Heart right ventricle (tissue), 16 donors: ENCODE data around the gene PNPLA6. TPM values are rescaled to one million over a fixed set of nuclear protein-coding genes. Genes with fewer than 3 reads are reported as not detected.
A peak's percentile ranks its signal among the peaks of the same experiment; 100 is the strongest.

ENCODE experiments used
- ATAC-seq, 8 donors: fragments of 200-7000 bp; cut with Tn5 transposase; one replicate each; pipeline ENCODE4 v1.9.1; 2020; ENCODE audit warnings: mild to moderate bottlenecking in 8 of 8, moderate library complexity in 8 of 8, moderate number of reproducible peaks in 1 of 8
- DNase-seq, 2 donors: peaks; one replicate each; pipeline ENCODE4 v3.0.0-alpha.2; 2020
- H3K27ac ChIP-seq, 10 donors: fragments of 200-600 bp; sonication (generic) in 2 of 10; one replicate each; pipeline versions ENCODE4 v1.5.0 to v1.8.0; 2020 to 2022; ENCODE audit warnings: mild to moderate bottlenecking in 3 of 10
- H3K27me3 ChIP-seq, 7 donors: fragments of 200-600 bp; one replicate each; pipeline ENCODE4 v1.8.0; 2021 to 2022; ENCODE audit warnings: mild to moderate bottlenecking in 2 of 7
- H3K36me3 ChIP-seq, 9 donors: fragments of 200-600 bp; sonication (generic) in 1 of 9; one replicate each; pipeline versions ENCODE4 v1.5.0 to v1.8.0; 2020 to 2022; ENCODE audit warnings: mild to moderate bottlenecking in 2 of 9
- H3K4me1 ChIP-seq, 9 donors: fragments of 200-600 bp; sonication (generic) in 1 of 9; one replicate each; pipeline versions ENCODE4 v1.5.0 to v1.8.0; 2020 to 2022; ENCODE audit warnings: mild to moderate bottlenecking in 4 of 9
- H3K4me3 ChIP-seq, 10 donors: fragments of 200-600 bp; sonication (generic) in 2 of 10; one replicate each; pipeline versions ENCODE4 v1.5.0 to v1.8.0; 2020 to 2022; ENCODE audit warnings: mild to moderate bottlenecking in 7 of 10, moderate library complexity in 2 of 10
- H3K9me3 ChIP-seq, 11 donors: fragments of 200-600 bp in 10 of 11; sonication (generic) in 2 of 11; one replicate each; pipeline versions ENCODE4 v1.5.0 to v1.8.0; 2013 to 2022; ENCODE audit warnings: mild to moderate bottlenecking in 2 of 11, control low read depth in 1 of 11, moderate library complexity in 1 of 11
- CTCF ChIP-seq, 9 donors: fragments of 200-600 bp; sonication (generic) in 2 of 9; IDR thresholded peaks; one replicate each; pipeline versions ENCODE4 v1.5.0 to v1.8.0; 2021 to 2022; ENCODE audit warnings: antibody characterized with exemption in 9 of 9, mild to moderate bottlenecking in 5 of 9, moderate library complexity in 1 of 9
- WGBS, 2 donors: extraction: QIAGEN DNeasy Blood & Tissue Kit; methylation state at CpG; one replicate each; pipeline ENCODE4 v1.1.7; 2013; ENCODE audit warnings: inconsistent platforms in 1 of 2; 5-methylcytosine and 5-hydroxymethylcytosine counted together
- intact Hi-C, 10 donors: fragments of 100-400 bp; cut with DNase I; formaldehyde crosslinking; loops; one replicate each; pipeline versions ENCODE4 v1.11.1 to v1.14.2; 2022
- polyA plus RNA-seq, 2 donors: library from polyadenylated mRNA; stranded (reverse); fragments of 200-250 nt; gene quantifications; one replicate each; pipeline ENCODE4 v1.2.3, GENCODE V29; 2013
- total RNA-seq, 10 donors: library from RNA; stranded (reverse); fragmentation: NEBNext Ultra II Directional in 3 of 10; extraction: Animal tissue kit (Norgen Biotek cat#: 25700) in 3 of 10; gene quantifications; one replicate each; pipeline versions ENCODE4 v1.2.1 to v1.2.4, GENCODE V29; 2021 to 2023
- donor health status: Arrhythmogenic right ventricular cardiomyopathy.
- donor health status: ischemic (EF 13 %, LVEDD 7.1; RV severe dilation, severe dysfunction).
- donor health status: healthy with polysubstance abuse.
- donor health status: DM: no; HTN: yes; CAD: no.
- donor health status: DM: no; HTN: no; CAD: no.
- donor health status: ischemic (EF 25% LVEDD 6.9; RV normal size, moderate dysfunction).
- donor health status: ischemic (EF 25% LVEDD 5.7; RV mildly dilated, moderate dysfunction).
- donor health status: healthy.
- donor health status: DM: yes; HTN: yes; CAD: no.
- donor health status: Ischemic cardiomyopathy.
- donor health status: ischemic (EF 35%, LVEDD 5.7; RV mildly dilated, moderate dysfunction).
- donor health status: nonischemic (EF 11% LVEDD 7.7; RV severe dilation, severe dysfunction).
- donor health status: DM: yes; HTN: yes; CAD: no.
- donor health status: PGD.
- donor health status: ischemic (EF 29% LVEDD 5.4; RV normal size, mild dysfunction).
- donor health status: nonischemic (EF 23%, LVEDD 6.1; RV moderate dilation, normal function).

Gene PNPLA6
- total and polyA plus RNA-seq, 12 donors = 33.9 to 73.8 (median 41.6) TPM

GRCh38 chr19:7522923-7523667 lies 12.4 kb upstream of the PNPLA6 start:
- H3K4me3 ChIP-seq = peak overlapping the region; percentile 76 to 98 (median 82)
- peak overlapping the region in 8 of 10 donors; percentile 40 to 88 (median 60) for H3K27ac ChIP-seq
- peaks cover 7 to 33% (median 19%) of the 10 kb centered on the region in 9 donors for H3K4me1 ChIP-seq
- TF ChIP-seq CTCF (IDR thresholded peaks at IDR 0.05) = no peak
- ATAC-seq (peak in 1 of 8 donors; percentile 1), DNase-seq (no peak)
- 7 to 10% methylated on average over 23 of the region's 23 CpGs for WGBS, 2 donors
- intact Hi-C loops = loop anchor here in 3 of 10 donors (5.0 to 10.0 kb wide), 2 partner anchors 36 to 128 kb away; partner anchors contain the start of gene PEX11G (in 2 of the 3)
- H3K9me3 ChIP-seq = no peaks in the 10 kb centered on the region
- H3K36me3 ChIP-seq = peaks cover 0 to 57% (median 6%) of the 10 kb centered on the region in 9 donors
- H3K27me3 ChIP-seq = no peaks in the 10 kb centered on the region

- no peak for TF ChIP-seq CTCF (IDR thresholded peaks at IDR 0.05)
- H3K4me3 ChIP-seq = no peak overlapping the region
Measured at GRCh38 chr19:7524523-7524922, 11.0 kb upstream of the PNPLA6 start.

GRCh38 chr19:7524992-7525739 lies 10.4 kb upstream of the PNPLA6 start:
- no peak overlapping the region for H3K27ac ChIP-seq
- no peaks in the 10 kb centered on the region for H3K9me3 ChIP-seq
- no peak overlapping the region for H3K4me3 ChIP-seq
- DNase-seq (no peak), ATAC-seq (no peak)
- TF ChIP-seq CTCF (IDR thresholded peaks at IDR 0.05) = no peak
- intact Hi-C loops = loop anchor here in 3 of 10 donors (5.0 to 10.0 kb wide), 2 partner anchors 38 to 130 kb away; partner anchors contain the start of gene PEX11G (in 2 of the 3)
- peaks cover 0 to 66% (median 6%) of the 10 kb centered on the region in 9 donors for H3K36me3 ChIP-seq
- H3K27me3 ChIP-seq = no peaks in the 10 kb centered on the region
- WGBS, 2 donors = 96% methylated on average over 20 of the region's 20 CpGs
- peaks cover 7 to 33% (median 19%) of the 10 kb centered on the region in 9 donors for H3K4me1 ChIP-seq

More at GRCh38 chr19:7524523-7524922, 11.0 kb upstream of the PNPLA6 start:
- intact Hi-C loops = loop anchor here in 3 of 10 donors (5.0 to 10.0 kb wide), 2 partner anchors 37 to 130 kb away; partner anchors contain the start of gene PEX11G (in 2 of the 3)
- peaks cover 0 to 66% (median 6%) of the 10 kb centered on the region in 9 donors for H3K36me3 ChIP-seq
- DNase-seq (no peak), ATAC-seq (no peak)
- 91 to 97% methylated on average over 5 of the region's 5 CpGs for WGBS, 2 donors
- no peaks in the 10 kb centered on the region for H3K9me3 ChIP-seq
- no peak overlapping the region for H3K27ac ChIP-seq
- H3K4me1 ChIP-seq = peaks cover 7 to 33% (median 19%) of the 10 kb centered on the region in 9 donors
- no peaks in the 10 kb centered on the region for H3K27me3 ChIP-seq
